GM12801 (cell line): Measurements from ENCODE around the gene CD209.

Source experiments
- CTCF ChIP-seq: IDR thresholded peaks from one replicate; pipeline ENCODE4 v1.5.1; 2011; ENCODE audit warnings: control low read depth; ENCODE audit not compliant: insufficient read length; ENCODE audit errors: extremely low read depth

The CD209 gene

GRCh38 chr19:7746903-7747884 lies at the start of gene CD209:
Gene CD209, minus strand, starts transcription at chr19:7747534. Its CDS starts 23 bp downstream, at chr19:7747511.
- no peak for TF ChIP-seq CTCF

- TF ChIP-seq CTCF: no peak
These were observed 48.3 kb upstream of the CD209 start for GRCh38 chr19:7795555-7796161.

GRCh38 chr19:7793493-7793892 lies 46.2 kb upstream of the CD209 start:
- TF ChIP-seq CTCF: no peak

GRCh38 chr19:7792281-7792680 lies 44.9 kb upstream of the CD209 start:
- no peak for TF ChIP-seq CTCF

GRCh38 chr19:7790416-7790815 lies 43.1 kb upstream of the CD209 start:
- TF ChIP-seq CTCF: no peak

- TF ChIP-seq CTCF: no peak
These were observed 42.1 kb upstream of the CD209 start for GRCh38 chr19:7789447-7789846.

GRCh38 chr19:7788933-7789323 lies 41.6 kb upstream of the CD209 start:
- no peak for TF ChIP-seq CTCF
